B cell (primary cell): ENCODE data around the gene COBLL1. TPM values are rescaled to one million over a fixed set of nuclear protein-coding genes. Genes with fewer than 3 reads are reported as not detected.

Source experiments
- ATAC-seq: fragments of 200-7000 bp; cut with Tn5 transposase; one replicate; pipeline ENCODE4 v1.10.0; 2021; ENCODE audit warnings: low read depth, mild to moderate bottlenecking, moderate number of reproducible peaks, moderate library complexity
- CTCF ChIA-PET: fragments of 350-600 bp; sonication (Branson Sonifier 250); formaldehyde crosslinking; loops from one replicate; lab custom pipeline; 2021; ENCODE audit warnings: antibody characterized with exemption, inconsistent platforms; lab: Charles Lee
- POLR2A ChIA-PET: fragments of 350-600 bp; sonication (Branson Sonifier 250); formaldehyde crosslinking; loops from one replicate; lab custom pipeline; 2021; ENCODE audit warnings: antibody characterized with exemption; lab: Charles Lee
- DNase-seq: peaks from one replicate; pipeline ENCODE4 v3.0.0; 2013
- H2AFZ ChIP-seq: 2 replicates; pipeline ENCODE4 v1.6.1; 2012; ENCODE audit warnings: mild to moderate bottlenecking, low read depth, low read length; ENCODE audit not compliant: insufficient read depth, poor library complexity, severe bottlenecking
- H3K27ac ChIP-seq, 2 donors: 1 replicate in 1 of 2; 2 replicates in 1 of 2; pipeline ENCODE4 v1.5.1; 2012 to 2013; ENCODE audit warnings: low read length in 2 of 2, mild to moderate bottlenecking in 2 of 2, moderate library complexity in 1 of 2
- H3K27me3 ChIP-seq, 4 experiments: fragments of 200-600 bp in 1 of 4; sonication (generic) in 1 of 4; replicated peaks in 1 of 4; 1 replicate in 2 of 4; 2 replicates in 2 of 4; pipeline versions ENCODE4 v1.6.1 to v1.7.0; 2013 to 2016; ENCODE audit warnings: low read length in 3 of 4, mild to moderate bottlenecking in 2 of 4, mixed read lengths in 1 of 4, moderate library complexity in 1 of 4; ENCODE audit not compliant: insufficient read depth in 4 of 4, control insufficient read depth in 3 of 4; ENCODE audit errors: control extremely low read depth in 1 of 4
- H3K36me3 ChIP-seq, 2 experiments: replicated peaks in 1 of 2; 1 replicate in 1 of 2; 2 replicates in 1 of 2; pipeline versions ENCODE4 v1.6.1 to v1.7.1; 2013; ENCODE audit warnings: low read length in 1 of 2; ENCODE audit not compliant: insufficient read depth in 2 of 2, control insufficient read depth in 1 of 2; ENCODE audit errors: control extremely low read depth in 1 of 2, extremely low read depth in 1 of 2
- H3K4me1 ChIP-seq, 2 donors: fragments of 200-600 bp in 1 of 2; sonication (generic) in 1 of 2; 1 replicate in 1 of 2; 2 replicates in 1 of 2; pipeline versions ENCODE4 v1.5.1 to v1.6.1; 2013 to 2017; ENCODE audit warnings: low read length in 2 of 2; ENCODE audit not compliant: control insufficient read depth in 2 of 2, insufficient read depth in 2 of 2
- H3K4me2 ChIP-seq: replicated peaks from 2 replicates; pipeline ENCODE3; 2012; ENCODE audit warnings: mild to moderate bottlenecking, low read depth, low read length; ENCODE audit not compliant: poor library complexity, severe bottlenecking
- H3K4me3 ChIP-seq, 5 experiments: fragments of 200-600 bp in 1 of 5; sonication (generic) in 1 of 5; 1 replicate in 3 of 5; 2 replicates in 2 of 5; pipeline versions ENCODE4 v1.5.1 to v1.7.0; 2011 to 2016; ENCODE audit warnings: low read length in 4 of 5, mild to moderate bottlenecking in 4 of 5, low read depth in 2 of 5, control low read depth in 1 of 5, moderate library complexity in 1 of 5; ENCODE audit not compliant: insufficient read depth in 1 of 5; ENCODE audit errors: control extremely low read depth in 1 of 5, extremely low read depth in 1 of 5
- H3K79me2 ChIP-seq: fragments of 200-600 bp; sonication (generic); one replicate; pipeline ENCODE4 v1.6.0; 2016; ENCODE audit warnings: low read length; ENCODE audit not compliant: control insufficient read depth, insufficient read depth
- H3K9ac ChIP-seq: fragments of 200-600 bp; sonication (generic); 2 replicates; pipeline ENCODE4 v1.6.1; 2017; ENCODE audit warnings: mild to moderate bottlenecking, low read length, moderate library complexity
- H3K9me3 ChIP-seq, 3 donors: one replicate each; pipeline versions ENCODE4 v1.6.1 to v1.7.1; 2013; ENCODE audit warnings: low read length in 2 of 3; ENCODE audit not compliant: control insufficient read depth in 2 of 3, insufficient read depth in 1 of 3; ENCODE audit errors: control extremely low read depth in 1 of 3
- H4K20me1 ChIP-seq: 2 replicates; pipeline ENCODE4 v1.6.0; 2012; ENCODE audit warnings: mild to moderate bottlenecking, low read length; ENCODE audit not compliant: insufficient read depth, control insufficient read depth, poor library complexity, severe bottlenecking
- H3K27ac Mint-ChIP-seq: one replicate; pipeline ENCODE4 v1.8.0; 2021; ENCODE audit warnings: mixed read lengths
- H3K27me3 Mint-ChIP-seq: one replicate; pipeline ENCODE4 v1.8.0; 2021; ENCODE audit warnings: mixed read lengths
- H3K4me1 Mint-ChIP-seq: one replicate; pipeline ENCODE4 v1.8.0; 2021; ENCODE audit warnings: mixed read lengths
- H3K4me3 Mint-ChIP-seq: one replicate; pipeline ENCODE4 v1.8.0; 2021; ENCODE audit warnings: mixed read lengths
- H3K9me3 Mint-ChIP-seq: one replicate; pipeline ENCODE4 v1.8.0; 2022; ENCODE audit warnings: mixed read lengths; ENCODE audit not compliant: insufficient read depth
- CTCF ChIP-seq: fragments of 200-600 bp; IDR thresholded peaks from one replicate; pipeline ENCODE4 v1.8.0; 2022; ENCODE audit warnings: antibody characterized with exemption, mild to moderate bottlenecking
- EZH2 ChIP-seq: IDR thresholded peaks from 2 replicates; pipeline ENCODE4 v1.6.1; 2012; ENCODE audit warnings: borderline replicate concordance, low read depth, mild to moderate bottlenecking, moderate library complexity, low read length; ENCODE audit not compliant: insufficient read depth, poor library complexity, severe bottlenecking
- WGBS: methylation state at CpG from one replicate; pipeline ENCODE4 v1.1.5; 2013; ENCODE audit warnings: missing lambda C conversion rate; ENCODE audit not compliant: insufficient coverage; 5-methylcytosine and 5-hydroxymethylcytosine counted together
- intact Hi-C: fragments of 100-400 bp; cut with micrococcal nuclease; formaldehyde crosslinking; loops from one replicate; pipeline ENCODE4 v1.10.0; 2022
- polyA plus RNA-seq: library from polyadenylated mRNA; depleted of rRNA; stranded (reverse); fragments of >200 nt; gene quantifications from 2 replicates; pipeline ENCODE4 v1.2.3, GENCODE V29; 2012
- total RNA-seq, 2 donors: library from RNA; stranded (reverse); fragments of 120-200 nt in 1 of 2; gene quantifications; 1 replicate in 1 of 2; 2 replicates in 1 of 2; pipeline versions ENCODE4 v1.2.3 to v1.2.4, GENCODE V29; 2013 to 2022

Gene COBLL1
- total and polyA plus RNA-seq, 2 donors (not counting 1 experiment from before 2014, with no cell fraction given), result 45.1 to 234 TPM

GRCh38 chr2:164669291-164669690 is 172.3 kb downstream of the COBLL1 start:
- Histone ChIP-seq H3K79me2 (no peaks in the 10 kb centered on the region), H3K27ac (no peak overlapping the region), H3K36me3 (no peaks in the 10 kb centered on the region), H3K4me1 (peaks cover 4 to 11% of the 10 kb centered on the region in 2 donors), H3K9ac (no peak overlapping the region), H3K27me3 (no peaks in the 10 kb centered on the region), H4K20me1 (no peaks in the 10 kb centered on the region), H3K4me2 (no peak overlapping the region), H3K4me3 (no peak overlapping the region), H2AFZ (no peak overlapping the region), H3K9me3 (peaks cover 0 to 4% (median 0%) of the 10 kb centered on the region in 3 donors)
- H3K27me3 Mint-ChIP-seq, result no peaks in the 10 kb centered on the region
- intact Hi-C loops, result no loop called here
- no peak overlapping the region for H3K4me3 Mint-ChIP-seq
- no peak for ATAC-seq
- H3K9me3 Mint-ChIP-seq, result no peaks in the 10 kb centered on the region
- peaks cover 11% of the 10 kb centered on the region for H3K4me1 Mint-ChIP-seq
- TF ChIP-seq CTCF, result no peak
- TF ChIP-seq EZH2, result no peak
- POLR2A ChIA-PET, result no interaction called here
- no peak overlapping the region for H3K27ac Mint-ChIP-seq
- no peak for DNase-seq
- CTCF ChIA-PET, result interaction anchor here (0.5 kb wide), 1 partner anchor 279 kb away, joined by 6 read pairs; no protein-coding TSS in a partner anchor

GRCh38 chr2:164667566-164667965 is 174.1 kb downstream of the COBLL1 start:
- ChIA-PET POLR2A (no interaction called here), CTCF (interaction anchor here (0.6 kb wide), 1 partner anchor 67 kb away, joined by 3 read pairs; no protein-coding TSS in a partner anchor)
- ATAC-seq, result no peak
- Histone ChIP-seq H4K20me1 (no peaks in the 10 kb centered on the region), H3K9ac (no peak overlapping the region), H3K27ac (no peak overlapping the region), H3K4me2 (no peak overlapping the region), H3K9me3 (peaks cover 0 to 4% (median 0%) of the 10 kb centered on the region in 3 donors), H3K36me3 (no peaks in the 10 kb centered on the region), H3K79me2 (no peaks in the 10 kb centered on the region), H3K27me3 (no peaks in the 10 kb centered on the region), H3K4me3 (no peak overlapping the region), H3K4me1 (peaks cover 4 to 11% of the 10 kb centered on the region in 2 donors), H2AFZ (no peak overlapping the region)
- Mint-ChIP-seq H3K27ac (no peak overlapping the region), H3K4me1 (peaks cover 11% of the 10 kb centered on the region), H3K27me3 (no peaks in the 10 kb centered on the region), H3K9me3 (no peaks in the 10 kb centered on the region), H3K4me3 (no peak overlapping the region)
- no peak for TF ChIP-seq EZH2
- no peak for TF ChIP-seq CTCF
- no CpG with 5 or more reads among the region's 2 CpGs for WGBS
- no peak for DNase-seq
- intact Hi-C loops, result no loop called here
